ENCODE results near the gene PLXNB3.

DNA sequence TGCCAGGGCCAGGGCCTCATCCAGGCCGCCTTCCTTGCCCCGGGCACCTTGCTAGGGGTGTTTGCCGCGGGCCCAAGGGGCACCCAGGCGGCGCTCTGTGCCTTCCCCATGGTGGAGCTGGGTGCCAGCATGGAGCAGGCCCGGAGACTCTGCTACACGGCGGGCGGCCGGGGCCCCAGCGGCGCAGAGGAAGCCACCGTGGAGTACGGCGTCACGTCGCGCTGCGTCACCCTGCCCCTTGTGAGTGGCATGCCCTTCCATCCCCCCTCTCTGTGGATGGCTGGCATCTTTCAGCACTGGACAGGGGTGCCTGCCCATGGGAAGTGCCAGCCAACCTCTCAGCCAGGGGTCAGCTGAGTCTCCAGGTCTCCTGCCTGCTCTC, 3.6 kb downstream of the PLXNB3 start:
- TF ChIP-seq ZNF629 (tag by site-specific recombination; IDR thresholded peaks at IDR 0.05): no peak
- TF ChIP-seq, protein P1, sequence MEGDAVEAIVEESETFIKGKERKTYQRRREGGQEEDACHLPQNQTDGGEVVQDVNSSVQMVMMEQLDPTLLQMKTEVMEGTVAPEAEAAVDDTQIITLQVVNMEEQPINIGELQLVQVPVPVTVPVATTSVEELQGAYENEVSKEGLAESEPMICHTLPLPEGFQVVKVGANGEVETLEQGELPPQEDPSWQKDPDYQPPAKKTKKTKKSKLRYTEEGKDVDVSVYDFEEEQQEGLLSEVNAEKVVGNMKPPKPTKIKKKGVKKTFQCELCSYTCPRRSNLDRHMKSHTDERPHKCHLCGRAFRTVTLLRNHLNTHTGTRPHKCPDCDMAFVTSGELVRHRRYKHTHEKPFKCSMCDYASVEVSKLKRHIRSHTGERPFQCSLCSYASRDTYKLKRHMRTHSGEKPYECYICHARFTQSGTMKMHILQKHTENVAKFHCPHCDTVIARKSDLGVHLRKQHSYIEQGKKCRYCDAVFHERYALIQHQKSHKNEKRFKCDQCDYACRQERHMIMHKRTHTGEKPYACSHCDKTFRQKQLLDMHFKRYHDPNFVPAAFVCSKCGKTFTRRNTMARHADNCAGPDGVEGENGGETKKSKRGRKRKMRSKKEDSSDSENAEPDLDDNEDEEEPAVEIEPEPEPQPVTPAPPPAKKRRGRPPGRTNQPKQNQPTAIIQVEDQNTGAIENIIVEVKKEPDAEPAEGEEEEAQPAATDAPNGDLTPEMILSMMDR (tag by site-specific recombination; IDR thresholded peaks at IDR 0.05): no peak
